Ovary (tissue), 9 donors: ENCODE data around the gene CCDC120. TPM values are rescaled to one million over a fixed set of nuclear protein-coding genes. Genes with fewer than 3 reads are reported as not detected.
A peak's percentile ranks its signal among the peaks of the same experiment; 100 is the strongest.

Source experiments
- DNase-seq, 5 donors: peaks; one replicate each; pipeline ENCODE4 v3.0.0-alpha.2; 2019 to 2020
- H3K27ac ChIP-seq, 2 donors: fragments of 200-600 bp; one replicate each; pipeline versions ENCODE4 v1.5.1 to v1.8.0; 2019 to 2022
- H3K27me3 ChIP-seq: fragments of 200-600 bp; one replicate; pipeline ENCODE4 v1.8.0; 2022
- H3K36me3 ChIP-seq: fragments of 200-600 bp; sonication (generic); one replicate; pipeline ENCODE4 v1.5.1; 2019
- H3K4me1 ChIP-seq: one replicate; pipeline ENCODE4 v1.8.1; 2013; ENCODE audit warnings: mild to moderate bottlenecking, moderate library complexity; ENCODE audit not compliant: insufficient read depth
- H3K4me3 ChIP-seq: fragments of 200-600 bp; sonication (generic); one replicate; pipeline ENCODE4 v1.5.1; 2017
- H3K9me3 ChIP-seq, 2 donors: fragments of 200-600 bp in 1 of 2; sonication (generic) in 1 of 2; one replicate each; pipeline versions ENCODE4 v1.5.1 to v1.8.1; 2013 to 2019; ENCODE audit warnings: mild to moderate bottlenecking in 1 of 2, moderate library complexity in 1 of 2
- EP300 ChIP-seq: sonication (generic); formaldehyde crosslinking; IDR thresholded peaks from one replicate; pipeline ENCODE4 v1.6.1; 2017; ENCODE audit warnings: antibody characterized with exemption
- POLR2A ChIP-seq: fragments of 450-650 bp; IDR thresholded peaks from one replicate; pipeline ENCODE4 v1.6.1; 2017; ENCODE audit warnings: antibody characterized with exemption, mild to moderate bottlenecking, moderate library complexity
- WGBS, 3 donors: extraction: QIAGEN DNeasy Blood & Tissue Kit in 1 of 3; methylation state at CpG; one replicate each; pipeline versions ENCODE4 v1.1.5 to v1.1.7; 2013 to 2017; 5-methylcytosine and 5-hydroxymethylcytosine counted together
- intact Hi-C, 4 donors: fragments of 100-400 bp; cut with DNase I; formaldehyde crosslinking; loops; one replicate each; pipeline versions ENCODE4 v1.11.0 to v1.15.1; 2022 to 2023
- polyA plus RNA-seq, 2 donors: library from polyadenylated mRNA; stranded (reverse); fragments of 200-250 nt in 1 of 2; fragments of 350-450 nt in 1 of 2; fragmentation: Illumina TruSeq in 1 of 2; extraction: RNeasy Lipid Tissue Mini Kit (QIAGEN cat#74804) in 1 of 2; gene quantifications; one replicate each; pipeline ENCODE4 v1.2.3, GENCODE V29; 2013 to 2014
- total RNA-seq, 7 donors: library from RNA; depleted of rRNA in 2 of 7; stranded (reverse); fragments of >200 nt in 2 of 7; fragmentation: NEBNext Ultra II Directional in 3 of 7; extraction: Animal tissue kit (Norgen Biotek cat#: 25700) in 3 of 7; gene quantifications; one replicate each; pipeline versions ENCODE4 v1.1.0 to v1.2.4, GENCODE V29; 2016 to 2023
- TF ChIP-seq, protein P1 (sequence below), 3 donors: fragments of 450-650 bp in 2 of 3; fragments of 200-600 bp in 1 of 3; IDR thresholded peaks; one replicate each; pipeline versions ENCODE4 v1.5.1 to v1.8.0; 2016 to 2022; ENCODE audit warnings: antibody characterized with exemption in 3 of 3, mild to moderate bottlenecking in 1 of 3
- donor health status: DM: no; HTN: no; CAD: no; lungs with moderate emphysema.
- donor health status: DM: no; HTN: no; CAD: no.
- donor health status: Bipolar disorder and iron deficiency.
- donor health status: DM: yes; HTN: yes; CAD: no.
- donor health status: DM: no; HTN: no; CAD: no.
- donor health status: DM: yes; HTN: yes; CAD: no.

Gene CCDC120
- total and polyA plus RNA-seq, 9 donors, result 3.3 to 11.2 (median 9.1) TPM

DNA sequence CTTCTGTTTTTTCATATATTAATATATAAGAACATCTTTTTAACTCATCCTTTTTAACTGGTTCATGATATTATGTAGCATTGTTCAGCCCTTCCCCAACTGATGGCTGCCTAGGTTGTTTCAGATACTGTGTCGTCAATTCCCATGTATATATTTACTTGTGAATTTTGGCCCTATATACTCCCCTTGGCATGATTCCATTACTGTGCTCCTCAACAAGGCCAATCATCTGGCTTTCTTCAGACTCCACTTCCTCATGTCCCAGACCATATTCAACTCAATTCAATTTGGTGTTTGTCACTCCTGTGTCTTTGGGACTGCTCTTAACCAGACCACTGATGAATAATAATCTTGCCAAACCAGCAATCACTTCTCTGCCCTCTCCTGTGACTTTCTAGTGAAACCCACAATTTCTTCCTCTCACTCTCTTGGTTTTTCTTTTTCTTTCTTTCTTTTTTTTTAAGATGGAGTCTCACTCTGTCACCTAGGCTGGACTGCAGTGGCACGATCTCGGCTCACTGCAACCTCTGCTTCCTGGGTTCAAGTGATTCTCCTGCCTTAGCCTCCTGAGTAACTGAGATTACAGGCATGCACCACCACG, 23.6 kb downstream of the CCDC120 start:
- 73 to 77% (median 75%) methylated on average over 4 of the region's 4 CpGs for WGBS, 3 donors
- no peaks in the 10 kb centered on the region for H3K4me1 ChIP-seq
- no peak overlapping the region for H3K27ac ChIP-seq
- no peak for DNase-seq
- no peak for TF ChIP-seq EP300
- H3K27me3 ChIP-seq, result no peaks in the 10 kb centered on the region
- intact Hi-C loops, result no loop called here
- no peak overlapping the region for H3K4me3 ChIP-seq
- no peaks in the 10 kb centered on the region for H3K9me3 ChIP-seq
- no peaks in the 10 kb centered on the region for H3K36me3 ChIP-seq

DNA sequence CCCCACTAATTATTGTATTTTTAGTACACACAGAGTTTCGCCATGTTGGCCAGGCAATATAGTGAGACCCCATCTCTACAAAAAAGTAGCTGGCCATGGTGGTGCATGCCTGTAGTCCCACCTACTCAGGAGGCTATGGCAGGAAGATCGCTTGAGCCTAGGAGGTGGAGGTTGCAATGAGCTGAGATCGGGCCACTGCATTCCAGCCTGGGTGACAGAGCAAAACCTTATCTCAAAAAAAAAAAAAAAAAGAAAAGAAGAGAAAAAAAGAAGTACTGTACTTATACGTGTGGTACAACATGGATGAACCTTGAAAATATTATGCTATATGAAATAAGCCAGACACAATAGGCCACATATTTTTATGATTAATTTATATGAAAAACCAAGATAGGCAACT, 30.8 kb downstream of the CCDC120 start:
- no peak overlapping the region for H3K4me3 ChIP-seq
- 77 to 83% (median 79%) methylated on average over 4 of the region's 4 CpGs for WGBS, 3 donors
- intact Hi-C loops, result no loop called here
- TF ChIP-seq, protein P1, sequence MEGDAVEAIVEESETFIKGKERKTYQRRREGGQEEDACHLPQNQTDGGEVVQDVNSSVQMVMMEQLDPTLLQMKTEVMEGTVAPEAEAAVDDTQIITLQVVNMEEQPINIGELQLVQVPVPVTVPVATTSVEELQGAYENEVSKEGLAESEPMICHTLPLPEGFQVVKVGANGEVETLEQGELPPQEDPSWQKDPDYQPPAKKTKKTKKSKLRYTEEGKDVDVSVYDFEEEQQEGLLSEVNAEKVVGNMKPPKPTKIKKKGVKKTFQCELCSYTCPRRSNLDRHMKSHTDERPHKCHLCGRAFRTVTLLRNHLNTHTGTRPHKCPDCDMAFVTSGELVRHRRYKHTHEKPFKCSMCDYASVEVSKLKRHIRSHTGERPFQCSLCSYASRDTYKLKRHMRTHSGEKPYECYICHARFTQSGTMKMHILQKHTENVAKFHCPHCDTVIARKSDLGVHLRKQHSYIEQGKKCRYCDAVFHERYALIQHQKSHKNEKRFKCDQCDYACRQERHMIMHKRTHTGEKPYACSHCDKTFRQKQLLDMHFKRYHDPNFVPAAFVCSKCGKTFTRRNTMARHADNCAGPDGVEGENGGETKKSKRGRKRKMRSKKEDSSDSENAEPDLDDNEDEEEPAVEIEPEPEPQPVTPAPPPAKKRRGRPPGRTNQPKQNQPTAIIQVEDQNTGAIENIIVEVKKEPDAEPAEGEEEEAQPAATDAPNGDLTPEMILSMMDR (IDR thresholded peaks at IDR 0.05), result no peak
- TF ChIP-seq EP300 (no peak), POLR2A (no peak)
- no peaks in the 10 kb centered on the region for H3K36me3 ChIP-seq
- H3K4me1 ChIP-seq, result no peaks in the 10 kb centered on the region
- no peak for DNase-seq
- H3K9me3 ChIP-seq, result no peaks in the 10 kb centered on the region
- no peak overlapping the region for H3K27ac ChIP-seq
- no peaks in the 10 kb centered on the region for H3K27me3 ChIP-seq

DNA sequence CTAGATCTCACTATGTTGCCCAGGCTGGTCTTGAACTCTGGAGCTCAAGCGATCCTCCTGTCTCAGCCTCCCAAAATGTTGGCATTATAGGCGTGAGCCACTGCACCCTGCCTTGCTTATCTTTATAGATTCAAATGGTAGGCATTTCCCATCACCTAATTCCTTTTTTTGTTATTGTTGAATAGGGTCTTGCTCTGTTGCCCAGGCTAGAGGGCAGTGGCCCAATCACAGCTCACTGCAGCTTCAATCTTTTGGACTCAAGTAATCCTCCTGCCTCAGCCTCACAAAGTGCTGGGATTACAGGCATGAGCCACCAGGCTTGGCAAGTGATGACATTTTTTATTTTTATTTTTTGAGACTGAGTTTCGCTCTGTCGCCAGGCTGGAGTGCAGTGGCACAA, 37.6 kb downstream of the CCDC120 start:
- no peak overlapping the region for H3K27ac ChIP-seq
- H3K4me1 ChIP-seq, result no peaks in the 10 kb centered on the region
- H3K27me3 ChIP-seq, result no peaks in the 10 kb centered on the region
- no peak for DNase-seq
- intact Hi-C loops, result loop anchor here in 1 of 4 donors (5.0 kb wide), 1 partner anchor 1644 kb away; no protein-coding TSS in a partner anchor
- H3K9me3 ChIP-seq, result no peaks in the 10 kb centered on the region
- no peak overlapping the region for H3K4me3 ChIP-seq
- H3K36me3 ChIP-seq, result no peaks in the 10 kb centered on the region
- WGBS, 3 donors, result 91 to 95% (median 91%) methylated on average over 4 of the region's 4 CpGs
- TF ChIP-seq POLR2A (no peak), EP300 (no peak)
- TF ChIP-seq, protein P1 (IDR thresholded peaks at IDR 0.05), result no peak

DNA sequence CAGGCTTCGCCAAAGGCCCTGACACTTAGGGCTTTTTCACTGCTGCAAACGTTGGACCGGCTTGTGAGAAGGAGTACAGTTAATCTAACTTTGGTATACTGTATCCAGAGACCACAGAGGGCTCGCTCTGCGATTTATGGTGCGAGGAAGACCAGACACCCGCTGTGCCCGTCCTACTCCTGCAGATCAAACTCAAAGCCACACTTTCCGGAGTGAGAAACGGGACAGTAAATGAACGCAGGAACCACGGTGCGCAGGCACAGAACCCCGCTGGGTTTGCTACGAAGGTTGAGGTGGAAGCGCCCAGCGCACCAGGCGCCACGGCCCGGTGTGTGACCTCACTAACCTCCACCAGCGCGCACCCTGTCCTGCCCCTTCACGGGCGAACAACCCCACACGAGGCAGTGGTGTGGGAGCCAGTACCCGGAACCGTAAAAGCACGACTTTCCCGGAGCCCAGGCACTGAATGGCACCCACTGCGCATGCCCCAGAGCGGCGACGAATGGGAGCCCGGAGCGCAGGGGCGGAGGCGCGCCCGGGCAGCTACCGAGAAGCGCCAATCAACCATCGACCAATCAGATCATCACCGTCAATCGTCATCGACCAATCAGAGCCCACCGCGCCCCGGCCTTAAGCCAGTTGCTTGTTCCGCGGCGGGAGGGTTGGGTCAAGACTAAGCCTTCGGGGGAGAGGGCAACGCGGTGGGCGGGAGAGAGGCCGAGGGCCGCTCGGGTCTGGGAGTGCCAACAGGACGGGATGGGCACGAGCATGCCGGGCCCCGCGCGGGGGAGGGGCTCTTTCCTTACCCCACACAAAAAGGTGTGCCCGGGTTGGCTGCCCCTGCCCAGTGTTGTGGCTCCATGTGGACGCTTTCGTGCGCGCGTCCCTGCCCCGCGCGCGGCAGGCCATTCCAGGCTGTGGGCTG, 42.2 kb downstream of the CCDC120 start:
- no peaks in the 10 kb centered on the region for H3K9me3 ChIP-seq
- WGBS, 3 donors, result 35 to 56% (median 47%) methylated on average over 67 to 74 of the region's 74 CpGs
- intact Hi-C loops, result no loop called here

DNA sequence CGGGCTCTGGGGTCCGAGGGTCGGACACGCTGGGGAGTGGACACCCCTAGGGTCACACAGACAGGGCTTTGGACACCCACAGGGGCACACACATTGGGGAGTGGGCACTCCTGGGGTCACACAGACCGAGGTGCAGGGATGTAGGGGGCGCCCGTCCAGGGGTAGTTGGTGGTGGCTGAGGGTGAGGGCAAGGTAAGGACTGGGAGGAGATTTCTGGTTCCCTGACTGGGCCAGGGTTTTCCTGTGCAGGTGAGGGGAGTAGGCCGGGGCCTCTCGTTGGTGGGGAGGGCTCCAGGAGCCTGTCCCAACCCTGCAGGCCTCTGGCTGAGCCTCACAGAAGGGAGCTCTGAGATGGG, 42.8 kb downstream of the CCDC120 start:
- Histone ChIP-seq H3K27ac (peak overlapping the region in 1 of 2 donors; percentile 49), H3K9me3 (no peaks in the 10 kb centered on the region), H3K4me3 (peak overlapping the region; percentile 43), H3K27me3 (no peaks in the 10 kb centered on the region), H3K36me3 (no peaks in the 10 kb centered on the region), H3K4me1 (no peaks in the 10 kb centered on the region)
- TF ChIP-seq, protein P1 (IDR thresholded peaks at IDR 0.05), result no peak
- TF ChIP-seq EP300, result no peak
- TF ChIP-seq POLR2A, result no peak
- no peak for DNase-seq
- intact Hi-C loops, result no loop called here
- WGBS, 3 donors, result 43 to 47% (median 46%) methylated on average over 8 to 9 of the region's 9 CpGs

More for the DNA sequence above, 42.2 kb downstream of the CCDC120 start:
- H3K36me3 ChIP-seq, result no peaks in the 10 kb centered on the region
- no peaks in the 10 kb centered on the region for H3K4me1 ChIP-seq
- no peak for TF ChIP-seq EP300
- peak; percentile 39 for TF ChIP-seq POLR2A
- peak overlapping the region; percentile 46 for H3K4me3 ChIP-seq
- peak overlapping the region in 1 of 2 donors; percentile 61 for H3K27ac ChIP-seq
- peak; percentile 84 to 91 (median 87) for DNase-seq
- H3K27me3 ChIP-seq, result no peaks in the 10 kb centered on the region
